ENCODE data around the gene TMEM131. TPM values are rescaled to one million over a fixed set of nuclear protein-coding genes. Genes with fewer than 3 reads are reported as not detected.
"Not testable (repeated sequence)": the region's sequence is repeated elsewhere in the genome, so short reads cannot be mapped to it uniquely, and the experiment has no call there.

Gene TMEM131
- total and polyA plus RNA-seq, 2 of the 8 experiments (the other 6 are each of a cell fraction or from before 2014, with no cell fraction given) = 9.7 to 22.9 TPM

DNA sequence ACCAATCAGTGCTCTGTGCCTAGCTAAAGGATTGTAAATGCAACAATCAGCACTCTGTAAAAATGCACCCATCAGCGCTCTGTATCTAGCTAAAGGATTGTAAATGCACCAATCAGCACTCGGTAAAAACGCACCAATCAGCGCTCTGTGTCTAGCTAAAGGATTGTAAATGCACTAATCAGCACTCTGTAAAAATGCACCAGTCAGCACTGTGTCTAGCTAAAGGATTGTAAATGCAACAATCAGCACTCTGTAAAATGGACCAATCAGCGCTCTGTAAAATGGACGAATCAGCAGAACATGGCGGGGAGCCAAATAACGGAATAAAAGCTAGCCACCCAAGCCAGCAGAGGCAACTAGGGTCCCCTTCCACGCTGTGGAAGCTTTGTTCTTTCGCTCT lies 166.5 kb downstream of the TMEM131 start:
- FAIRE-seq; H4K5ac ChIP-seq (ENCODE audit: insufficient read length, low read depth, low read length); H2AFZ ChIP-seq (ENCODE audit: low read length); H3K4me2 ChIP-seq (ENCODE audit: insufficient read depth in 1 of 2, low read depth in 2 of 2, low read length in 2 of 2); H4K91ac ChIP-seq (replicated peaks; ENCODE audit: insufficient read length, low read length); H3K4me1 ChIP-seq (replicated peaks in 1 of 4; ENCODE audit: control insufficient read depth in 3 of 4, insufficient read depth in 4 of 4, low read length in 3 of 4); H2BK20ac ChIP-seq (ENCODE audit: low read length); H4K20me1 ChIP-seq (replicated peaks in 1 of 2; ENCODE audit: control insufficient read depth in 1 of 2, insufficient read depth in 2 of 2, low read length in 2 of 2); H3K27ac ChIP-seq (ENCODE audit: low read depth, low read length); H3K79me1 ChIP-seq (ENCODE audit: low read depth, low read length); H2BK15ac ChIP-seq (ENCODE audit: low read length); DNase-seq (ENCODE audit: low read depth in 1 of 2, low spot score in 2 of 2); H3K4me3 ChIP-seq (ENCODE audit: extremely low read depth in 1 of 4, insufficient read depth in 2 of 4, low read depth in 3 of 4, low read length in 4 of 4); POLR2A ChIA-PET (ENCODE audit: partially characterized antibody); H3K23me2 ChIP-seq (ENCODE audit: low read depth, low read length); H3K4ac ChIP-seq (replicated peaks; ENCODE audit: insufficient read length, low read depth, low read length); H3K9ac ChIP-seq (replicated peaks in 1 of 4; ENCODE audit: extremely low read depth in 1 of 4, low read depth in 3 of 4, low read length in 3 of 4); H2BK120ac ChIP-seq (replicated peaks; ENCODE audit: low read depth, low read length); H3K36me3 ChIP-seq (ENCODE audit: control insufficient read depth in 2 of 4, insufficient read depth in 4 of 4, low read length in 3 of 4); H3K79me2 ChIP-seq (ENCODE audit: control insufficient read depth in 1 of 2, insufficient read depth in 2 of 2, low read length in 2 of 2); H3K14ac ChIP-seq (ENCODE audit: insufficient read length); H2BK12ac ChIP-seq (ENCODE audit: low read depth, low read length); H3K9me3 ChIP-seq (ENCODE audit: insufficient read depth in 2 of 2, low read depth in 1 of 2, low read length in 1 of 2); H2AK5ac ChIP-seq (ENCODE audit: low read depth, low read length); H3K27me3 ChIP-seq (replicated peaks in 1 of 4; ENCODE audit: control insufficient read depth in 3 of 4, extremely low read depth in 1 of 4, insufficient read depth in 3 of 4, low read length in 3 of 4); H2BK5ac ChIP-seq (ENCODE audit: low read depth, low read length); H3K56ac ChIP-seq (replicated peaks; ENCODE audit: insufficient read length, low read depth, low read length); H3K23ac ChIP-seq (ENCODE audit: insufficient read length); H4K8ac ChIP-seq (ENCODE audit: extremely low read depth, insufficient read depth, low read length); H3K18ac ChIP-seq (ENCODE audit: extremely low read depth, low read length): not testable (repeated sequence)
- 97% methylated on average over 10 of the region's 10 CpGs; no CpG with 5 or more reads in 1 of the 2 experiments for WGBS, 2 experiments (ENCODE audit: extremely low coverage in 1 of 2, insufficient coverage in 1 of 2, insufficient read length in 1 of 2, insufficient replicate concordance in 2 of 2, low coverage in 1 of 2, low lambda C conversion rate in 2 of 2, missing lambda C conversion rate in 1 of 2)
- CTCF ChIA-PET (ENCODE audit: partially characterized antibody) = interaction anchor here (0.8 kb wide), 1 partner anchor 22 kb away, joined by 3 read pairs; no protein-coding TSS in a partner anchor

DNA sequence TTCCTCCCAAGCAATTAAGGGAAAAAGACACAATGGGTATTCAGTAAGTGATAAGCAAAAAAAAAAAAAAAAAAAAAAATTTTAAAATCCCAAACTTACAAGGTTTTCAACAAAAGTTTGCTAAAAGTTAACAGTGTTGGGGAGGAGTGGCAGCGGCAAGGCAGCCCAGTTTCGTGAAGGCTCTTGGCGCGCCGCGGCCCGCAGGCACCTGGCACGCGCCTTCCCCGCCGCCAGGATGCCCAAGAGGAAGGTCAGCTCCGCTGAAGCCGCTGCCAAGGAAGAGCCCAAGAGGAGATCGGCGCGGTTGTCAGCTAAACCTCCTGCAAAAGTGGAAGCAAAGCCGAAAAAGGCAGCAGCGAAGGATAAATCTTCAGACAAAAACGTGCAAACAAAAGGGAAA lies 168.7 kb downstream of the TMEM131 start:
- H4K91ac ChIP-seq (replicated peaks; ENCODE audit: insufficient read length, low read length); POLR2A ChIA-PET (ENCODE audit: partially characterized antibody); FAIRE-seq; H2BK15ac ChIP-seq (ENCODE audit: low read length); H3K23ac ChIP-seq (ENCODE audit: insufficient read length); H4K20me1 ChIP-seq (replicated peaks in 1 of 2; ENCODE audit: control insufficient read depth in 1 of 2, insufficient read depth in 2 of 2, low read length in 2 of 2); H2AFZ ChIP-seq (ENCODE audit: low read length); H3K36me3 ChIP-seq (ENCODE audit: control insufficient read depth in 2 of 4, insufficient read depth in 4 of 4, low read length in 3 of 4); H3K23me2 ChIP-seq (ENCODE audit: low read depth, low read length); H3K4me2 ChIP-seq (ENCODE audit: insufficient read depth in 1 of 2, low read depth in 2 of 2, low read length in 2 of 2); H3K56ac ChIP-seq (replicated peaks; ENCODE audit: insufficient read length, low read depth, low read length); H2BK5ac ChIP-seq (ENCODE audit: low read depth, low read length); H3K79me2 ChIP-seq (ENCODE audit: control insufficient read depth in 1 of 2, insufficient read depth in 2 of 2, low read length in 2 of 2); H3K27me3 ChIP-seq (replicated peaks in 1 of 4; ENCODE audit: control insufficient read depth in 3 of 4, extremely low read depth in 1 of 4, insufficient read depth in 3 of 4, low read length in 3 of 4); CTCF ChIA-PET (ENCODE audit: partially characterized antibody); H3K18ac ChIP-seq (ENCODE audit: extremely low read depth, low read length); DNase-seq (ENCODE audit: low read depth in 1 of 2, low spot score in 2 of 2); H3K79me1 ChIP-seq (ENCODE audit: low read depth, low read length); H4K8ac ChIP-seq (ENCODE audit: extremely low read depth, insufficient read depth, low read length); H2BK12ac ChIP-seq (ENCODE audit: low read depth, low read length); H3K4me3 ChIP-seq (ENCODE audit: extremely low read depth in 1 of 4, insufficient read depth in 2 of 4, low read depth in 3 of 4, low read length in 4 of 4); H2BK20ac ChIP-seq (ENCODE audit: low read length); H2AK5ac ChIP-seq (ENCODE audit: low read depth, low read length); H3K14ac ChIP-seq (ENCODE audit: insufficient read length); H4K5ac ChIP-seq (ENCODE audit: insufficient read length, low read depth, low read length); H3K27ac ChIP-seq (ENCODE audit: low read depth, low read length); H3K4ac ChIP-seq (replicated peaks; ENCODE audit: insufficient read length, low read depth, low read length); H3K9ac ChIP-seq (replicated peaks in 1 of 4; ENCODE audit: extremely low read depth in 1 of 4, low read depth in 3 of 4, low read length in 3 of 4); H2BK120ac ChIP-seq (replicated peaks; ENCODE audit: low read depth, low read length); H3K9me3 ChIP-seq (ENCODE audit: insufficient read depth in 2 of 2, low read depth in 1 of 2, low read length in 1 of 2): not testable (repeated sequence)
- peaks cover 0 to 17% (median 2%) of the 10 kb centered on the region in 4 experiments; a peak in 4 of 7 replicates for H3K4me1 ChIP-seq (replicated peaks in 1 of 4; ENCODE audit: control insufficient read depth in 3 of 4, insufficient read depth in 4 of 4, low read length in 3 of 4)
- 93% methylated on average over 18 of the region's 19 CpGs; no CpG with 5 or more reads in 1 of the 2 experiments for WGBS, 2 experiments (ENCODE audit: extremely low coverage in 1 of 2, insufficient coverage in 1 of 2, insufficient read length in 1 of 2, insufficient replicate concordance in 2 of 2, low coverage in 1 of 2, low lambda C conversion rate in 2 of 2, missing lambda C conversion rate in 1 of 2)

Data from H1 (cell line).